K562 (cell line): ENCODE data around the gene ANKS1B. TPM values are rescaled to one million over a fixed set of nuclear protein-coding genes. Genes with fewer than 3 reads are reported as not detected.

ENCODE experiments used
- CBFA2T2 ChIP-seq: fragments of 450-650 bp; conservative IDR thresholded peaks from 2 replicates; pipeline ENCODE4 v1.6.1; 2017; ENCODE audit warnings: mild to moderate bottlenecking
- DMBX1 ChIP-seq: fragments of 250-450 bp; sonication (Bioruptor Pico); IDR thresholded peaks from 2 replicates; pipeline ENCODE4 v1.8.0; 2022; ENCODE audit warnings: inconsistent platforms, mild to moderate bottlenecking, moderate library complexity, borderline replicate concordance
- NELFE ChIP-seq: IDR thresholded peaks from 2 replicates; pipeline ENCODE4 v1.6.1; 2011; ENCODE audit warnings: mild to moderate bottlenecking; ENCODE audit not compliant: insufficient read depth, insufficient read length
- YY1 ChIP-seq, 3 experiments: IDR thresholded peaks; 2 replicates each; pipeline ENCODE4 v1.6.1; 2011; ENCODE audit warnings: low read length in 2 of 3, mild to moderate bottlenecking in 2 of 3, moderate library complexity in 2 of 3, borderline replicate concordance in 1 of 3, control low read depth in 1 of 3, low read depth in 1 of 3; ENCODE audit not compliant: insufficient read depth in 3 of 3, insufficient replicate concordance in 2 of 3, control insufficient read depth in 1 of 3, insufficient read length in 1 of 3; ENCODE audit errors: extremely low read depth in 1 of 3
- ZNF133 ChIP-seq: fragments of 250-450 bp; sonication (Bioruptor Pico); IDR thresholded peaks from 2 replicates; pipeline ENCODE4 v1.4.0; 2020; ENCODE audit warnings: mild to moderate bottlenecking
- ZNF175 ChIP-seq: fragments of 200-800 bp; sonication (Bioruptor generic); IDR thresholded peaks from 2 replicates; pipeline ENCODE4 v1.6.1; 2016; ENCODE audit warnings: low read depth, mild to moderate bottlenecking, missing genetic modification characterization, missing compliant biosample characterization
- ZNF699 ChIP-seq: fragments of 250-450 bp; sonication (Bioruptor Pico); IDR thresholded peaks from 2 replicates; pipeline ENCODE4 v1.8.0; 2021; ENCODE audit warnings: mild to moderate bottlenecking, moderate library complexity; ENCODE audit not compliant: insufficient replicate concordance
- polyA plus RNA-seq, 8 experiments: library from polyadenylated mRNA; depleted of rRNA in 4 of 8; stranded (reverse) in 5 of 8; unstranded in 3 of 8; fragments of >200 nt; fragmentation: Nextera tagmentation in 2 of 8; fragmentation: Illumina TruSeq in 1 of 8; extraction: Ambion mirVana in 2 of 8; extraction: Trizol in 1 of 8; gene quantifications; 2 replicates each; pipeline versions ENCODE4 v1.2.1 to v1.2.3, GENCODE V29; 2011 to 2014; ENCODE audit warnings: inconsistent platforms in 1 of 8, missing spikeins in 1 of 8
- total RNA-seq, 7 experiments: library from RNA; depleted of rRNA in 6 of 7; stranded (reverse); fragments of >200 nt in 6 of 7; fragmentation: Illumina TruSeq in 2 of 7; extraction: Trizol in 2 of 7; gene quantifications; 2 replicates each; pipeline versions ENCODE4 v1.2.1 to v1.2.3, GENCODE V29; 2011 to 2021; ENCODE audit warnings: low replicate concordance in 1 of 7
- TF ChIP-seq, protein P1 (sequence below): sonication (generic); formaldehyde crosslinking; IDR thresholded peaks from 2 replicates; pipeline ENCODE4 v1.8.1; 2023; ENCODE audit warnings: mild to moderate bottlenecking, missing genetic modification reagents

Gene ANKS1B
- total and polyA plus RNA-seq, 9 of the 15 experiments (the other 6 are each of a cell fraction or from before 2014, with no cell fraction given): 0.04 to 0.47 (median 0.28) TPM; not detected in 4

DNA sequence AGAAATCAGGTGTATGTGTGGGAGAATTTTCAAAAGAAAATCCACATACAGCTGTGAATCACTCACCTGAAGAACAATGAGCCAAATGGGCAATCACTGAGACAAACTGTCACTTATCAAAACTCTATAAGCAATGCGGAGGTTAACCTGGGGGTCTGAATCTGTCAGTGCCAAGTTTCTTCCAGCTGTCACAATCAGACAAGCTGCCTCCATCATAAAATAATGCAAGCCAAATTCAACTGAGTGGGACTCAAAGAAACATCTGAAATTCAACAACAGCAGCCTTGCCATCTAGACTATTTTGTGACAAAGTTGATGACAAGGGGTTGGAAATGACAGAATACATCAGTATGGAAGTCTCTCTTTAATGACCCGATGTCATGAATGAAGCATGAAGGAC is 276.9 kb downstream of the ANKS1B start (continued):
- TF ChIP-seq, protein P1, sequence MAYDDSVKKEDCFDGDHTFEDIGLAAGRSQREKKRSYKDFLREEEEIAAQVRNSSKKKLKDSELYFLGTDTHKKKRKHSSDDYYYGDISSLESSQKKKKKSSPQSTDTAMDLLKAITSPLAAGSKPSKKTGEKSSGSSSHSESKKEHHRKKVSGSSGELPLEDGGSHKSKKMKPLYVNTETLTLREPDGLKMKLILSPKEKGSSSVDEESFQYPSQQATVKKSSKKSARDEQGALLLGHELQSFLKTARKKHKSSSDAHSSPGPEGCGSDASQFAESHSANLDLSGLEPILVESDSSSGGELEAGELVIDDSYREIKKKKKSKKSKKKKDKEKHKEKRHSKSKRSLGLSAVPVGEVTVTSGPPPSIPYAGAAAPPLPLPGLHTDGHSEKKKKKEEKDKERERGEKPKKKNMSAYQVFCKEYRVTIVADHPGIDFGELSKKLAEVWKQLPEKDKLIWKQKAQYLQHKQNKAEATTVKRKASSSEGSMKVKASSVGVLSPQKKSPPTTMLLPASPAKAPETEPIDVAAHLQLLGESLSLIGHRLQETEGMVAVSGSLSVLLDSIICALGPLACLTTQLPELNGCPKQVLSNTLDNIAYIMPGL (CRISPR knock-in tag): no peak
- TF ChIP-seq NELFE (no peak), ZNF699 (CRISPR knock-in tag) (no peak), CBFA2T2 (no peak), ZNF175 (CRISPR knock-in tag) (no peak), ZNF133 (CRISPR knock-in tag) (no peak), DMBX1 (no peak), YY1 (IDR thresholded peaks at IDR 0.05; ENCODE audit: borderline replicate concordance in 1 of 3, control insufficient read depth in 1 of 3, extremely low read depth in 1 of 3, insufficient read depth in 3 of 3, insufficient read length in 1 of 3, insufficient replicate concordance in 2 of 3, low read depth in 1 of 3, low read length in 2 of 3) (no peak)
